IMR-90 (cell line): ENCODE data around the gene NAV2. TPM values are rescaled to one million over a fixed set of nuclear protein-coding genes. Genes with fewer than 3 reads are reported as not detected.

Experiments
- ATAC-seq: fragments of 200-7000 bp; cut with Tn5 transposase; 2 replicates; pipeline ENCODE4 v1.9.1; 2020; ENCODE audit warnings: low read depth, mild to moderate bottlenecking, moderate library complexity
- BruUV-seq: library from RNA; stranded (reverse); fragments of 400-500 nt; replicated peaks from 2 replicates; lab custom pipeline; 2021; lab: Mats Ljungman, UMichigan
- CTCF ChIA-PET: fragments of 300-600 bp; formaldehyde crosslinking; extraction: SDS; loops from one replicate; lab custom pipeline; 2021; ENCODE audit warnings: antibody characterized with exemption; lab: Yijun Ruan, JAX
- POLR2A ChIA-PET: fragments of 300-600 bp; sonication (Branson Sonifier 250); formaldehyde crosslinking; loops from one replicate; lab custom pipeline; 2022; ENCODE audit warnings: antibody characterized with exemption; ENCODE audit not compliant: unreplicated experiment; lab: Charles Lee
- DNase-seq: peaks from one replicate; pipeline ENCODE4 v3.0.0; 2013
- H2AFZ ChIP-seq: replicated peaks from 2 replicates; pipeline ENCODE3; 2013; ENCODE audit warnings: low read length, mild to moderate bottlenecking; ENCODE audit not compliant: poor library complexity
- H2AK5ac ChIP-seq: 2 replicates; pipeline ENCODE4 v1.6.1; 2013; ENCODE audit warnings: low read depth, low read length, inconsistent platforms
- H2AK9ac ChIP-seq: replicated peaks from 2 replicates; pipeline ENCODE3; 2013; ENCODE audit warnings: mild to moderate bottlenecking, low read depth, low read length, moderate library complexity; ENCODE audit not compliant: poor library complexity
- H2BK120ac ChIP-seq: 2 replicates; pipeline ENCODE4 v1.6.1; 2013; ENCODE audit warnings: low read depth, low read length, inconsistent platforms
- H2BK15ac ChIP-seq: 3 replicates; pipeline ENCODE4 v1.6.1; 2013; ENCODE audit warnings: low read depth, low read length, inconsistent platforms
- H2BK20ac ChIP-seq: 2 replicates; pipeline ENCODE4 v1.6.1; 2013; ENCODE audit warnings: low read depth, mild to moderate bottlenecking, inconsistent platforms, low read length, moderate library complexity
- H2BK5ac ChIP-seq: 2 replicates; pipeline ENCODE4 v1.6.1; 2013; ENCODE audit warnings: mild to moderate bottlenecking, low read depth, low read length, inconsistent platforms; ENCODE audit not compliant: poor library complexity, severe bottlenecking
- H3K14ac ChIP-seq: replicated peaks from 2 replicates; pipeline ENCODE4 v1.6.1; 2013; ENCODE audit warnings: low read depth, low read length, inconsistent platforms
- H3K18ac ChIP-seq: 2 replicates; pipeline ENCODE4 v1.6.1; 2013; ENCODE audit warnings: low read depth, low read length, control low read depth
- H3K23ac ChIP-seq: 2 replicates; pipeline ENCODE4 v1.6.1; 2013; ENCODE audit warnings: low read depth, low read length, inconsistent platforms
- H3K27ac ChIP-seq: 2 replicates; pipeline ENCODE4 v1.5.1; 2013; ENCODE audit warnings: mild to moderate bottlenecking, control low read depth, low read length; ENCODE audit not compliant: insufficient read depth
- H3K27me3 ChIP-seq: 2 replicates; pipeline ENCODE4 v1.6.1; 2013; ENCODE audit warnings: low read length; ENCODE audit not compliant: control insufficient read depth, insufficient read depth
- H3K36me3 ChIP-seq: 2 replicates; pipeline ENCODE4 v1.6.1; 2013; ENCODE audit warnings: low read length, mixed read lengths; ENCODE audit not compliant: control insufficient read depth, insufficient read depth
- H3K4ac ChIP-seq: 2 replicates; pipeline ENCODE4 v1.6.1; 2013; ENCODE audit warnings: low read depth, low read length, inconsistent platforms
- H3K4me1 ChIP-seq: 2 replicates; pipeline ENCODE4 v1.6.1; 2013; ENCODE audit warnings: low read length, mixed read lengths; ENCODE audit not compliant: control insufficient read depth, insufficient read depth
- H3K4me2 ChIP-seq: 2 replicates; pipeline ENCODE4 v1.6.1; 2013; ENCODE audit warnings: low read depth, mild to moderate bottlenecking, control low read depth, low read length, moderate library complexity
- H3K4me3 ChIP-seq: 2 replicates; pipeline ENCODE4 v1.5.1; 2013; ENCODE audit warnings: low read depth, mild to moderate bottlenecking, control low read depth, low read length, moderate library complexity; ENCODE audit not compliant: insufficient read depth
- H3K56ac ChIP-seq: 2 replicates; pipeline ENCODE4 v1.6.1; 2013; ENCODE audit warnings: low read length, inconsistent platforms; ENCODE audit not compliant: insufficient read depth; ENCODE audit errors: extremely low read depth
- H3K79me1 ChIP-seq, 2 experiments: 2 replicates each; pipeline ENCODE4 v1.6.1; 2013; ENCODE audit warnings: low read length in 2 of 2, inconsistent platforms in 1 of 2, low read depth in 1 of 2
- H3K9ac ChIP-seq: 2 replicates; pipeline ENCODE4 v1.6.1; 2013; ENCODE audit warnings: low read depth, low read length, control low read depth
- H3K9me1 ChIP-seq: 2 replicates; pipeline ENCODE4 v1.6.1; 2013; ENCODE audit warnings: low read length, inconsistent platforms; ENCODE audit not compliant: insufficient read depth
- H3K9me3 ChIP-seq: 2 replicates; pipeline ENCODE4 v1.6.1; 2013; ENCODE audit warnings: low read length; ENCODE audit not compliant: control insufficient read depth, insufficient read depth
- H4K20me1 ChIP-seq: 2 replicates; pipeline ENCODE4 v1.6.1; 2013; ENCODE audit warnings: low read length, inconsistent platforms; ENCODE audit not compliant: insufficient read depth
- H4K5ac ChIP-seq: 2 replicates; pipeline ENCODE4 v1.6.1; 2013; ENCODE audit warnings: mild to moderate bottlenecking, low read depth, low read length, control low read depth
- H4K8ac ChIP-seq, 2 experiments: 2 replicates each; pipeline ENCODE4 v1.6.1; 2013; ENCODE audit warnings: low read depth in 2 of 2, low read length in 2 of 2, control low read depth in 1 of 2, inconsistent platforms in 1 of 2
- H4K91ac ChIP-seq: 2 replicates; pipeline ENCODE4 v1.6.1; 2013; ENCODE audit warnings: low read depth, low read length, inconsistent platforms; ENCODE audit not compliant: insufficient read depth
- BHLHE40 ChIP-seq: fragments of 150-350 bp; IDR thresholded peaks from 2 replicates; pipeline ENCODE4 v1.6.1; 2016; ENCODE audit warnings: mild to moderate bottlenecking, low read depth, low read length
- CEBPB ChIP-seq: IDR thresholded peaks from 2 replicates; pipeline ENCODE4 v1.6.1; 2012; ENCODE audit warnings: low read depth, low read length, improper control_type of control experiment
- CHD1 ChIP-seq: IDR thresholded peaks from 2 replicates; pipeline ENCODE4 v1.6.1; 2012; ENCODE audit warnings: low read depth, low read length, improper control_type of control experiment
- CTCF ChIP-seq: conservative IDR thresholded peaks from 2 replicates; pipeline ENCODE4 v1.5.1; 2012; ENCODE audit warnings: mild to moderate bottlenecking, low read depth, low read length, improper control_type of control experiment
- ELK1 ChIP-seq: fragments of 150-350 bp; IDR thresholded peaks from 2 replicates; pipeline ENCODE4 v1.6.1; 2016; ENCODE audit warnings: low read depth, mild to moderate bottlenecking, low read length, moderate library complexity, borderline replicate concordance
- FOS ChIP-seq: fragments of 150-350 bp; IDR thresholded peaks from 2 replicates; pipeline ENCODE4 v1.6.1; 2016; ENCODE audit warnings: low read depth, low read length
- MAFK ChIP-seq: IDR thresholded peaks from 2 replicates; pipeline ENCODE4 v1.6.1; 2012; ENCODE audit warnings: low read depth, low read length, improper control_type of control experiment
- MAZ ChIP-seq: IDR thresholded peaks from 2 replicates; pipeline ENCODE4 v1.6.1; 2012; ENCODE audit warnings: low read depth, mild to moderate bottlenecking, low read length, improper control_type of control experiment, moderate library complexity, borderline replicate concordance
- MXI1 ChIP-seq: IDR thresholded peaks from 2 replicates; pipeline ENCODE4 v1.6.1; 2012; ENCODE audit warnings: low read depth, mild to moderate bottlenecking, low read length, moderate library complexity, borderline replicate concordance
- NFE2L2 ChIP-seq: fragments of 150-350 bp; IDR thresholded peaks from 2 replicates; pipeline ENCODE4 v1.6.1; 2016; ENCODE audit warnings: low read depth, mild to moderate bottlenecking, low read length
- POLR2A ChIP-seq: IDR thresholded peaks from 2 replicates; pipeline ENCODE4 v1.6.1; 2012; ENCODE audit warnings: mild to moderate bottlenecking, low read depth, low read length
- RAD21 ChIP-seq: IDR thresholded peaks from 2 replicates; pipeline ENCODE4 v1.6.1; 2012; ENCODE audit warnings: low read length, improper control_type of control experiment
- RCOR1 ChIP-seq: IDR thresholded peaks from 2 replicates; pipeline ENCODE4 v1.6.1; 2012; ENCODE audit warnings: mild to moderate bottlenecking, low read length, improper control_type of control experiment; ENCODE audit not compliant: insufficient replicate concordance
- RFX5 ChIP-seq: IDR thresholded peaks from 2 replicates; pipeline ENCODE4 v1.8.0; 2012; ENCODE audit warnings: low read depth, mild to moderate bottlenecking, low read length, moderate library complexity
- SMC3 ChIP-seq: fragments of 150-350 bp; IDR thresholded peaks from 2 replicates; pipeline ENCODE4 v1.6.1; 2016; ENCODE audit warnings: low read depth, mild to moderate bottlenecking, antibody characterized with exemption, low read length, moderate library complexity
- USF2 ChIP-seq: fragments of 150-350 bp; IDR thresholded peaks from 2 replicates; pipeline ENCODE4 v1.6.1; 2017; ENCODE audit warnings: mild to moderate bottlenecking, antibody characterized with exemption, low read length, low read depth
- WGBS, 2 experiments: methylation state at CpG; one replicate each; pipeline versions ENCODE4 v1.1.5 to v1.1.7; 2013; ENCODE audit warnings: missing lambda C conversion rate in 2 of 2; ENCODE audit not compliant: insufficient read length in 1 of 2; ENCODE audit errors: extremely low coverage in 2 of 2; 5-methylcytosine and 5-hydroxymethylcytosine counted together
- dilution Hi-C: fragments of 300-500 bp; cut with HindIII; formaldehyde crosslinking; loops from one replicate; pipeline ENCODE4 v1.14.3; 2018; ENCODE audit warnings: low sequenced_read_pairs; ENCODE audit not compliant: unreplicated experiment
- in situ Hi-C: fragments of 300-500 bp; cut with MboI; formaldehyde crosslinking; loops from 3 replicates; pipeline ENCODE4 v1.14.3; 2019; ENCODE audit warnings: low sequenced_read_pairs, inconsistent platforms, mixed read lengths
- intact Hi-C: fragments of 100-400 bp; cut with micrococcal nuclease; formaldehyde crosslinking; loops from 2 replicates; pipeline ENCODE4 v1.10.0; 2022
- polyA plus RNA-seq, 3 experiments: library from polyadenylated mRNA; depleted of rRNA; stranded (reverse); fragments of >200 nt; gene quantifications; 2 replicates each; pipeline ENCODE4 v1.2.3, GENCODE V29; 2012; ENCODE audit warnings: low replicate concordance in 1 of 3
- total RNA-seq: library from RNA; depleted of rRNA; stranded (reverse); fragments of >200 nt; gene quantifications from 2 replicates; pipeline ENCODE4 v1.2.3, GENCODE V29; 2012

Gene NAV2
- total and polyA plus RNA-seq, 2 of the 4 experiments (the other 2 are of a cell fraction) = 4.5 to 12.6 TPM

GRCh38 chr11:19817870-19818269 is 105.2 kb downstream of the NAV2 start:
- no peak overlapping the region for H3K18ac ChIP-seq
- no peak overlapping the region for H3K56ac ChIP-seq
- peaks cover 68% of the 10 kb centered on the region for H4K20me1 ChIP-seq
- H3K9me1 ChIP-seq = peaks cover 9% of the 10 kb centered on the region; the same call in 1 of the 2 replicates
- no peak overlapping the region for H2BK15ac ChIP-seq
- no TSS peak for BruUV-seq
- H3K27ac ChIP-seq = no peak overlapping the region
- POLR2A ChIA-PET = no interaction called here
- no peak overlapping the region for H2BK5ac ChIP-seq
- no peak overlapping the region for H3K4me3 ChIP-seq
- DNase-seq = no peak
- H3K14ac ChIP-seq = no peak overlapping the region
- no peaks in the 10 kb centered on the region for H3K9me3 ChIP-seq
- no peak overlapping the region for H2AK5ac ChIP-seq
- no peak overlapping the region for H2BK120ac ChIP-seq
- no peak overlapping the region for H3K4me2 ChIP-seq
- H3K79me1 ChIP-seq = peaks cover 60 to 68% of the 10 kb centered on the region in 2 experiments
- no peak overlapping the region for H4K8ac ChIP-seq
- 17% methylated on average over 1 of the region's 3 CpGs; no CpG with 5 or more reads in 1 of the 2 experiments for WGBS, 2 experiments
- no peak overlapping the region for H4K91ac ChIP-seq
- ATAC-seq = no peak
- H4K5ac ChIP-seq = no peak overlapping the region
- no peak overlapping the region for H2AFZ ChIP-seq
- dilution Hi-C loops = no loop called here
- peaks cover 2% of the 10 kb centered on the region; the same call in 1 of the 2 replicates for H3K4me1 ChIP-seq
- CTCF ChIA-PET = no interaction called here
- no peak overlapping the region for H3K23ac ChIP-seq
- no peak overlapping the region for H2AK9ac ChIP-seq
- H3K9ac ChIP-seq = no peak overlapping the region
- no peaks in the 10 kb centered on the region for H3K27me3 ChIP-seq
- H3K4ac ChIP-seq = no peak overlapping the region
- TF ChIP-seq ELK1 (no peak), FOS (no peak), RAD21 (no peak), MAZ (no peak), RFX5 (no peak), NFE2L2 (no peak), MXI1 (no peak), CEBPB (no peak), SMC3 (no peak), CHD1 (no peak), BHLHE40 (no peak), MAFK (no peak), RCOR1 (no peak), CTCF (no peak), USF2 (no peak), POLR2A (no peak)
- H2BK20ac ChIP-seq = no peak overlapping the region
- H3K36me3 ChIP-seq = no peaks in the 10 kb centered on the region
- in situ Hi-C loops = no loop called here
- intact Hi-C loops = no loop called here
